GM19193 (cell line): ENCODE results near the gene LPP.

ENCODE experiments used
- POLR2A ChIP-seq: IDR thresholded peaks from 4 replicates; pipeline ENCODE4 v1.6.1; 2011; ENCODE audit not compliant: insufficient read depth, insufficient read length; ENCODE audit errors: extremely low read depth

The LPP gene, protein sequence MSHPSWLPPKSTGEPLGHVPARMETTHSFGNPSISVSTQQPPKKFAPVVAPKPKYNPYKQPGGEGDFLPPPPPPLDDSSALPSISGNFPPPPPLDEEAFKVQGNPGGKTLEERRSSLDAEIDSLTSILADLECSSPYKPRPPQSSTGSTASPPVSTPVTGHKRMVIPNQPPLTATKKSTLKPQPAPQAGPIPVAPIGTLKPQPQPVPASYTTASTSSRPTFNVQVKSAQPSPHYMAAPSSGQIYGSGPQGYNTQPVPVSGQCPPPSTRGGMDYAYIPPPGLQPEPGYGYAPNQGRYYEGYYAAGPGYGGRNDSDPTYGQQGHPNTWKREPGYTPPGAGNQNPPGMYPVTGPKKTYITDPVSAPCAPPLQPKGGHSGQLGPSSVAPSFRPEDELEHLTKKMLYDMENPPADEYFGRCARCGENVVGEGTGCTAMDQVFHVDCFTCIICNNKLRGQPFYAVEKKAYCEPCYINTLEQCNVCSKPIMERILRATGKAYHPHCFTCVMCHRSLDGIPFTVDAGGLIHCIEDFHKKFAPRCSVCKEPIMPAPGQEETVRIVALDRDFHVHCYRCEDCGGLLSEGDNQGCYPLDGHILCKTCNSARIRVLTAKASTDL

DNA sequence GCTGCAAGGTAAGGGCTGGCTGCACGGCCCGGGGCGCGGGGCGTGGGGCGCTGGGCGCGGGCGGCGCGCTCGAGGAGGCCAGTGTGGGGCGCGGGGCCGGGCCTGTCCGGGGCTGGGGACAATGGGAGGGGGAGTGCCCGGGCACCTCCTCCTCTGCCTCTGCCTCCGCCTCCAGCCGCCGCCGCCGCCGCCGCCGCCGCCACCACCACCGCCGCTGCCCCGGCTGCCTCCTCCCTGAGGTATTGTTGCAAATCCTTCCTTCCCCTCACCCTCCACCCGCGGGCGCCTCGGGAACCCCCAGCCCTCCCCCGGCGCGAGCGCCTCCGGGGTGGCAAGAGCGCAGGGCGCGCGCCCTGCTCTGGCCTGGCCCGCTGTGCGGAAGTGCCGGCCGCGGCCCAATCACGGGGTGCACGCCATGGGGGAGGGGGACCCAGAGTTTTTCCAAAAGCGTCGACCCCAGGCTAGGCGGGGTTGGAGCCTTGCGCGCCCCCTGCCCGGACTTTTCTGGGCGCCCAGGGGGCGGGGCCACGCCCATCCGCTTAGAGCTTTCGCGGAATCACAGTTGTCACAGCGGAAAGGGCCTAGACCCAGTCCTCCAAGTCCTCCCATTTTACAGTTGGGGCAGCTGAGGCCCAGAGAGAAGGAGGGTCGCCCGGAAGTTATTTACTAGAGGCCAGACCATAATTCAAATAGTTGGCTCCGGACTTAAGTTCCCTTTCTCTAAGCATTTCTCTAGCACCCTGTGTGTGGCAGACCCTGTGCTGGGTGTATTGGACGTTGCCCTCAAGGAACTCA lies at the start of gene LPP:
LPP (plus strand) TSS at position 144 of the 795 bp plus-strand sequence. CDS start 251,964 bp downstream, outside the sequence.
- no peak for TF ChIP-seq POLR2A

DNA sequence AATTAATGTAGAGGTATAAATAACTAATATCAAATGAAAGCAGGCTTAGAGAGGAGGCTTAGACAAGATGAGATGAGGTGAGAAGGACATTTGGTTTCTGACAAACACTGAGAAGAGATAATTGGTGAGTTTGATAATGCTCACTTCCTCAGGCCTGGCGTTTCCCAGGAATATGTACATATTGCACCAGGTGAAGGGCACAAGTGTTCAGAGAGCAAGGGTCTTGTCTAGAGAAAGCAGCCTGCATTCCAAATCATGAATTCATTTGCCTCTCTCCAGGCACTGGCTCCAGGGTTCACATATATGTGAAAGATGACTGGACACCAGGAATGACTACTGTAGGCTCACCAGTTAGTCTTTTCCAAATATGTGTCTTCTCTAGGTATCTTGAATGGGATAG lies 48.0 kb upstream of the LPP start:
- TF ChIP-seq POLR2A, result no peak

DNA sequence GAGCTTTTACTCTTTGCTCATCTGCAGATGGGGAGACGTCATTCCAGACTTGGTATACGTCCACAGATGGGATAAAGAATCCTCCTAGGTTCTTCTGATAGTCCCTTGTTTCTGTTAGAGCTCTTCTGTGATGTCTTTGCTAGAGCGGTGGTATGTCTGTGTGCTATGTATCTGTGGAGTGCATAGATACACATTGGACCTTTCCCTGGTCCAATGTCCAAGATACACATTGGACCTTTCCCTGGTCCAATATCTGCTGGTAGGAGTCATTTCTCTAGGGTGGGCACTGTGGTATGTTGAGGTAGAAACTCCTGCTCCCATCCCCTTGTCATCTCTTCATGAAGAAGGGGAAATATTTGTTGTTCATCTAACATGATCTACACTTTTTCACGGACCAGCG lies 47.5 kb upstream of the LPP start:
- no peak for TF ChIP-seq POLR2A

DNA sequence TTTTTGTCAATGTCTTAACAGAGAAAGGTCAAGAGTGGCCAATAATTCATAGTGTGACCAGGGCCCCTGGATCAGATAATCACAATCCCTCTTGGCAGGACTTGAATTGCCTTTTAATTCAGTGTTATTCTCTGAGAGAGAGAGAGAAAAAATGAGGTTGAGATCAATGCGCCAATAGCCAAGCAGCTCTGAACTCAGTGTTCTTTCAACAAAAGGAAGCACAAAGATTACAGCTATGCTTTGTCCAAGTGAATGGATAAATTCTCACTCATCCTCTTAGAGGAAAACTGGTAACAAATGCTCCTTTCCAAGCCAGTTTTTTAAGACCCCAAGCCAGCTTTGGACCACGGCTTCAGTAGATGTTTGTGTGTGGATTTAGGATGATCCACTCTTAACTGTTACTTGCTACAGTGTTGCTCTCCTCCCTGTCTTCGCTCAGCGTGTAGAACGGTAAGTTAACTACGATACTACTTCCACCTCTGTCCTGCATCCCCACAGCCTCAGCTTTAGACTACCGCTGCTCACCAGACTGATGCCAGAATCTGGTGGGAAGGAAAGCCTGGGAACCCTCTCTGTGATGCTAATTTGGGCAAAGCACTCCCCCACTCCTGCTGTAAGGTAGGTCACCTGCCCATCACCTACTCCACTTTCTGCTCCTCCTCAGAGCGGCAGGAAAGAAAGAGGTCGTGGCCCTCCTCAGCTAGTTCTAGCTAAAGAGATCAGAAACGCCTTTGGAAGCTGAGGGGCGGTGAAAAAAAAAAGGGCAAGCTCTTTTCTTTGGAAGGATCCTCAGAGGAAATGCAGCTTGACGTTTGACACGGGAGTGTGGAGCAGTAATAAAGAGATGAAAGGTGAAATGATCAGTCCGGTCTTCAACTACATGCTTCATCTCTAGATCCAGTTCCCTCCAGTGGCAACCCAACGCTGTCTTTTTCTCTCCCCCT lies 46.8 kb upstream of the LPP start:
- TF ChIP-seq POLR2A, result no peak

DNA sequence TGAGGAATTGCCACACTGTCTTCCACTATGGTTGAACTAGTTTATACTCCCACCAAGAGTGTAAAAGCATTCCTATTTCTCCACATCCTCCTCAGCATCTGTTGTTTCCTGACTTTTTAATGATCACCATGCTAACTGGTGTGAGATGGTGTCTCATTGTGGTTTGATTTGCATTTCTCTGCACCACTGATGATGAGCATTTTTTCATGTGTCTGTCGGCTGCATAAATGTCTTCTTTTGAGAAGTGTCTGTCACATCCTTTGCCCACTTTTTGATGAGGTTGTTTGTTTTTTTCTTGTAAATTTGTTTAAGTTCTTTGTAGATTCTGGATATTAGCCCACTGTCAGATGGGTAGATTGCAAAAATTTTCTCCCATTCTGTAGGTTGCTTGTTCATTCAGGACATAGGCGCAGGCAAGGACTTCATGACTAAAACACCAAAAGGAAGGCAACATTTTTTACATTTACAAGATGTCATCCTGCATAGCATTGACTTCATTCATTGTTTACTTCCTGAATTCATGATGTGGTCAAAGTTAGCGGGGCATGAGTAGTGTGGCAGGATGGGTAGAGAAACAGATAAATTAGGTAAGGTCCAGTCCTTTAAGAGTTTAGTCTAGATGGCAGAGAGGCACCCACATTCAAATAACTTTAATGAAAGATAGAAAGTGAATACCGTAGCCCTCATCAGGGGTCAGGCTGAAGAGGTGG lies 45.1 kb upstream of the LPP start:
- no peak for TF ChIP-seq POLR2A

DNA sequence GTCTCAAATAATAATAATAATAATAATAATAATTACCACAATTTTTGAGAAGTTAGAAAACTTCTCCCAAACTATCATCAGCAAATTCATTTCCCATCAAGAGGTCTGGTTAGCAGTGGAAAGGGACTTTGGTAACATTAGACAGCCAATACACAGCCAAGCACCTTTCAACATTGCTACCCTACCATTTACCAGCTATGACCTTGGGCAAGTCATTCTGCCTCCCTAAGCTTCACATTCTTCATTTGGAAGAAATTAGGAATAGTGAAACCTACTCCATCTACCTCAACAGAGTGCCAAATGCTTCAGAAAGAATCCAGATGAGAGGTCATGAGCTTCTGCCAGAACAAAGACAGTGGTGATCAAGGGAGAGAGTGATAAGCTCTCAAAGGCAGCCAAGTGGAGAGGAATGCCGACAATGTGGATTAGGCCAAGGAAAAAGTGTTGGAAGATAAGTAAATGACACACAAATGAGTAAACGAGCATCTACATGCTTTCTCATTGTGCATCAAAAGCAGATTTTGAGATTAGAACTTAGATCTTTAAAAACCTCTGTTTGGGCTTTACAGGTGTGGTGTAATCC lies 42.9 kb upstream of the LPP start:
- no peak for TF ChIP-seq POLR2A

DNA sequence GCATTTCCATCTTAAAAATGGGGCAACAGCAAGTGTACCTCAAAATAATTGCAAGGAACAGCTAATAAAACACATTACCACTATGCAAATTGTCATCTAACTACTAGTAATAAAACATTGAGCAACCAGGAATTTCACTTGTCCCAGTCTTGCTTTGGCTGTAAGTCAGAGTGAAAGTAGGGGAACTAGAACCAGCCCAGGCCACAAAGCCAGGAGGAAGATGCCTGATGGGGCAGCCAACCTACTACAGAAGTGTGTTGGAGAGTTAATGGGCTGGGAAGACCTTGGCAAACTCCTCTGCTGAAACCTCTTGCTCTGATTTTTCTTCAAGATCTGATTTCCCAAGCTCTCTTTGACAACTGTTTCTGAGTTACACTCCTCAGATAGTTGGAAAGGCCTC lies 40.2 kb upstream of the LPP start:
- TF ChIP-seq POLR2A, result no peak

DNA sequence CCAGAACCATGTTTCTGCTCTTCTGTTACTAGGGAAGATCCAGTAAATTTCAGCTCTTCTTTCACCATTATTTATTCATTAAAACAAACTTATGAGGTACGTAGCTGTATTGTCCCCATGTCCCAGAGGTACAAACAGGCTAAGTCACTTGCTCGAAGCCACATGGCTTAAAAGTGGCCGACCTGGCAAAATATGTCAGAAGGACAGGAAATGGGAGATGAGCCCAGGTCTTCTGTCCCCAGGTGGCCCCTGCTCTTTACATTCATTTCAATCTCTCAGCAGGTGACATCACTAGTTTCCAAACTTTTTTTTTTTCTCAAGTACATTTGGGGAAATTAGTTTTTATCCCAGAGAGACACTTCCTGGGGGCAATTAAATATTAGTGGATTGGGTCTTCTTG lies 34.1 kb upstream of the LPP start:
- TF ChIP-seq POLR2A, result no peak

DNA sequence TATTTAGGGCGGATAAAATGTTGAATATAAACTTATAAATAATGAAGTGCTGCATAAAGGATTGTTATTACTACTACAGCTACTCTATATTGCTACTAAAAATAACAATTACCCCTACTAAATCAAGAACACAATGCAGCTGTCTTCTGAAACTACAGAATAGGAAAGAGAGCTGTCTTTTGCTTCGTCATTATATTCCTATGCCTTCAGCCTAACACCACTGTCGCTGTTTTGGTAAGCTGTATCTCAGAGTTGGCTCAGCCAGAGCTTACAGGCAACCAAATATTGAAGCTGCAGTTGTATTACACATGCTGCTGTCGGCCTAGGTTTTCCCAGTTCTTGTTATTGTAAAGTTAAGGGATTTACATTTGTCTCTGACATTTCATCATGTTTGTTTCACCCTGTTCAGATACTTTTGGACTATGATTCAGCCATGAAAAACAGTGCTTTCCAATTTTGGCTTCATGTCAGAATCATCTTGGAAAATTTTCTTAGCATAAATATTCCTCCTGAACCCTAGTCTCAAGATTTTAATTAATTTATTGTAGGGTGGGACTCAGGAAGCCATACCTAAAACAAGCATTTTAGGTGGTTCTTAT lies 31.3 kb upstream of the LPP start:
- no peak for TF ChIP-seq POLR2A

DNA sequence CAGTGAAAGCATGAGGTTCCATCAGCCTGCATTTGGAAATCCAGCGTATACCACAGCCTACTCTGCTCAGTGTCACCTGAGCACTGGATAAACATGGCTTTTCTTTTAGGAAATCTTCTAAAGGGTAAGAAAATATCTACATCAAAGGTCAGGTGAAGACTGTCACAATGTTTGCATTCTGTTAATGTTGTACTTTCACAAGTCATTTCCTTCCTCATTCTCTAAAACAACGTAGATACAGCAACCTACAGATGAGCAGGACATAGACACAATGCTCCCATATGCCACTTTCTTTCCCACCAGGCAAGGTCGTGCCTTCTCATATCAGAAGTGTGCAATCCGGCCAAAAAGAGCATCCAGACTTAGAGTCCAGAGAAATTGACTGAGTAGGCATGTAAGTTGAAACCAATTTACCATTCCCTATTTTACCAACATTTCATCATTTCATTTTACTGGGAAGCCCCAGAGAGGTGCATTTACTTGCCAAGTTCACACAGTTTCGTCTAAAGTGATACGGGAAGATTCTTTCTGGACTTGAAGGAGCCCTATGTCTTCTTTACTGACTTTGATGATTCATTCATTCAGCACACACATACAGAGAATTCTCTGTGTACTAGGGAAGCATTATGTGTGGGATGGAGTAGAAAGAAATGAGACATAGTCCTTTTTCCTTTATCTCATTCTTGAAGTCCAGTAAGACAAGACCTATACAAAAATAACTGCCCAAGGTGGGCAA lies 30.6 kb upstream of the LPP start:
- TF ChIP-seq POLR2A, result no peak

DNA sequence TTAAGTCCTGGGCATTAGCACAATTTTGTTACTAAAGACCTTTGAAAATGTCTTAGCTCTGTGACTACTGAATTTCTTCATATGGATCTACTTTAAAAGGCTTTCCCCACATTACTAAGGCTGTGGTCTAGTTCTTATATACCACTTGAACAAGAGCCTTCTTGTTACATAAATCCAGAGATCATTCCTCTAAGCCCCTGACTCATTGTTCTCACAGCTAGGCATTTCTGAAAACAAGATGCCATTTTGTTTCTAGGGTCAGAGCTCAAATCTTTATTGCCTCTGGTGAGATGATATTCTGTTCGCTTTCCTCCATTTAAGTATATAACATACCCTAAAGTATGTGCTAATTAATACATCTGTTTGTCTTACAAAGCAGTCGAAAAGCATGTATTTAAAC lies 29.8 kb upstream of the LPP start:
- no peak for TF ChIP-seq POLR2A

DNA sequence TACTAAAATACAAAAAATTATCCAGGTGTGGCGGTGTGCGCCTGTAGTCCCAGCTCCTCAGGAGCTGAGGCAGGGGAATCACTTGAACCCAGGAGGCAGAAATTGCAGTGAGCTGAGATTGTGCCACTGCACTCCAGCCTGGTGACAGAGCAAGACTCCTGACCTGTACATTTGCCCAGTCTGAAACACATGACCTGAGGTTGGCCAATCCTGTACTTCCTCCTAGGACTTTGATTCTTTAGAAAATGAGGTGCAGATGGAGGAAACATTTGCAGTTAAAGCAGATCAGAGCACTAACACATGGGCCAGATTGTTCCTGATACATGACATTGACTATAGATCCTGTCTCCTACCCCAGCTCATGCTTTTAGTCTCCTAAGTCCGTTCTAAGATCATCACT lies 28.9 kb upstream of the LPP start:
- TF ChIP-seq POLR2A, result no peak

DNA sequence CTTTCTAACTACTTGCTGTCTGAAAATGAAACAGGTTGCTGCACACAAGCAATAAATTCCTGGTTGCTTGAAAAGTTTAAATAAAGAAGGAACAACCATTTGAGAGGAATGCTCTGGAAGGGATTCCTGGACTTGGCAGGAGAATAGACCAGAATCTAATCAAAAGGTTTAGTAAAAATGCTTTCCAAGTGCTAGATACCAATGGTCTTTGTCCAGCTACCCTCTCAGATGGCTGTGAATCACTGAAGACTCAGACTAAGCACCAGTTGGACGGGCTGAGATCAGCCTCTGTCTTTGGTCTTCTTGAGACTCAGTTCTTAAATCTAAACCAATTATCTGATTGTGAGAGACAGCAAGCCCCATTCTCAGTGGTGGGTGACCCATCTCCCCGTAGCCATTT lies 27.7 kb upstream of the LPP start:
- TF ChIP-seq POLR2A, result no peak
